Activated CD8-positive, alpha-beta memory T cell treated with anti-CD3 and anti-CD28 coated beads, Interleukin-2, amount 50 U/mL, for 24 hours (primary cell): Measurements from ENCODE around the gene SNX9.

Experiments used
- DNase-seq: peaks from one replicate; pipeline ENCODE4 v3.0.0-alpha.2; 2020; ENCODE audit errors: extremely low read depth

Gene SNX9

DNA sequence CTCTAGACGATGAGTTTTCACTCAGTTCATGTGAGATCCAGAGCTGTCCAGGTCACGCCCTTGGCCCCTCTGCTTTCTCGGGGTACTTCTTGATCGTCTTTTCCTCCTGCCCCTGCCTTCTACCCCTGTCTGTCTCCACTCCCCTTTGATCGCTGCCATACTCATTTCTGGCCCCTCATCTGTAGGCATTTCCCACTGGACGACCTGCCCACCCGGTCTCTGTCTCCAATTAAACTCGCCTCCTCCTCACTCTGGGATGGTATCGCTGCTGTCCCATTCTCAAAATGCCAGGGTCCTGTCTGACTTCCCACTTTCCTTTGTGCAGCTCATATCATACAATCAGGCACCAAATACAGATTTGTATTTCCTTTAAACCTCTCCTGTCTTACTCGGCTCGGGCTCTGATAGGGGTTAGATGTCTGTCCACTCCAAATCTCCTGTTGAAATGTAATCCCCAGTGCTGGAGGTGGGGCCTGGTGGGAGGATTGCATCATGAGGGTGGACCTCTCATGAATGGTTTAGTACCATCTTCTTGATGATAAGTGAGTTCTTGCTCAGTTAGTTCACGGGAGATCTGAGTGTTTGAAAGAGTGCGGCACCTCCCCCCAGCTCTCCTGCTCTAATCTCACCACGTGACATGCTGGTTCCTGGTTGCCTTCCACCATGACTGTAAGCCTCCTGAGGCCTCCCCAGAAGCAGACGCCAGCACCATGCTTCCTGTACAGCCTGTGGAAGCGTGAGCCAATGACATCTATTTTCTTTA is 155.2 kb downstream of the SNX9 start:
- no peak for DNase-seq

DNA sequence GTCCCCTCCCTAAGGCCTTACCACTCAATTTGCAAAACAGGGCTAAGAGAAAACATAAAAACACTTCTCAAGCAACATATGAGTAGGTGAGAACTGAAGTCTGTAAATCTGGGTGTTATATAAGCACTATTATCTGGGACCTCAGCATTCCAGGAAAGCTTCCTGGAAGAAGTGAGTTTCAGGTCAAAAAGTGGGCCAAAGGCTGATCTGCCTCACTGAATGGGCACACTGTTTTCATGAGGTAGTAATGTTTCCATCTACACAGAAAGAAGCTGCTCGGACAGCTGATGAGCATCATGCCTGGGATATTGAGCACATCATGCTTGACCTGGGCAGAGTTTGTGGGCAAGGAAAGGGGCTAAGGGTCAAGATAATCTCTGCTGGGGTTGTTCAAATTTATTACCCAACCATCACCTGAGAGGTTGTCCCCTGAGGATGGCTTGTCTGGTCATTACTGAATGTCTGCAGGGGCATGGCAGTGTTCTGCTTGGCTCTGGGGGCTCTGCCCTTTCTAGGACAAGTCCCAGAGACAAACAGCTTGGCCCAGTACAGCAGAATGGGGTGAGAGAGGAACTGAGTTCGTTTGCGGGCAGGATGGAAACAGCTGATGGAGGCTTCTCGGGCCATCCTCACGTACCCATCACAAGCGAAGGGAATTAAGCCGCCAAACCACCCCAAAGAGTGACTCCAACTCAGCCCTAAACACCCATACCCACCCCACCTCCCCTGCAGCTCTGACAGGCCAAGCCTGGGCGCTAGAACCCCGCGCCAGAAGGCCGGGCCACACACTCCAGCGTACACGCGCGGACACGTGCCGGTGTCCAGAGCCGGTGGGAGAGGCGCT is 157.5 kb downstream of the SNX9 start:
- no peak for DNase-seq

DNA sequence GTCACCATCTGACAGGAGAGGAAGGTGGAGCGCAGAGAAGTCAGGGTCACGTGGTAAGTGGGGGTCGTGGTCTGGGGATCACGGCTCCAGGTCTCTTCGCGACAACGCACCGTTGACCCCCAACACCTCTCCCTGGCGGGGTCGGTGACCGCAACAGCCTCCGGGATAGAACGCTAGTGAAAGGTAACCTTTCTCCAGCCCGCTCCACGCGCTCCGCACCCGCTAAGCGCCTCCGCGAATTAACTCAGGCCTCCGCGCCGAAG is 158.0 kb downstream of the SNX9 start:
- DNase-seq: no peak

DNA sequence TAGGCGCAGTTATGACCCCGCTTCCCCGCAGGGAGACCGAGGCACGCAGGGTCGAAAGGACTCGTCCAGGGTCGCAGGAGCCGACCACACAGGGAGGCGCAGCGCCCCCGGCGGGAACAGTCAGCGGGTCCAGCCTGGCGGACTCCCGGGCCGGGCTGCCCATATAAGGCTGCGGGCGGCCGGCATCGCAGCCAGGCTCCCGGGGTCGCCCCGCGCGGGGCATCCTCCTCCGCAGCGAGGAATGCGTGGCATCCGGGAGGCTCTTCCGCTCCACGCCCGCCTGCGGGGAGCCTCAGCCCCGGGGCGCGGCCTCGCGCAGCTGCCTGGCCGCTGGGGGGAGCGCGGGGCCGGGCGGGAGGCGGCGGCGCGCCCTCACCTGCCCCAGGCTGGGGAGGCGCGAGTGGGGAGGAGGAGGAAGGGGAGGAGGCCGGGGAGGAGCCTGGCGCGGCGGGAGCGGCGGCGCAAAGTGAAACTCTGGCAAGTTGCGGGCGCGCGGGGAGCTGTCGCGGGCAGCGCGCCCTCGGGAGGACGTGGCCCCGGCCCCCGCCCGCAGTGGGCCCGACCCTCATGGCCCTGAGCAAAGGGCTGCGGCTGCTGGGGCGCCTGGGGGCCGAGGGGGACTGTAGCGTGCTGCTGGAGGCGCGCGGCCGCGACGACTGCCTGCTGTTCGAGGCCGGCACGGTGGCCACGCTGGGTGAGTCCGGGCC is 158.5 kb downstream of the SNX9 start, which contains the start of gene SYNJ2:
Gene SYNJ2, plus strand, starts transcription at position 469 of the 707 bp plus-strand sequence. Its CDS starts 99 bp downstream, at position 568.
- DNase-seq: no peak

DNA sequence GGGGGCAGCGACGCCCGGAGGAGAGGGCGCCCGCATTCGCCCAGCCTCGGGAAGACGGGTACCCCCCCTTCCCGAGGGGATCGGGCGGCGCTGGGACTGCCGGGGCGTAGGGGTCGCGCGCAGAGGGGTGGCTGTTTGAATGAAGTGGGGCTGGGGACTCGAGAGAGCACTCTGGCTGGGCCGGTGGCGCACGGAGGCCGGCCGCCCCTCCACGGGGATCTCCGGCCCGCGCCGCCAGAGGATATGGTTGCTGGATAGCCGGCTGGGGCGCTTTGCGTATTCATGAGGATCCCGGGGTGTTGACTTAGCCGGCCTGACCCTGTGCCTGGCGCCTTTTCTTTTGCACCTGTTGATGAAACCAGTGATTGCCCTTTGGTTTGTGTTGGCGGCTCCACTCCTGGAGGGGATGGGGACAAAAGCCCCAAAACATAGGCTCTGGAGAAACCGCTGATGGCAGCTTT is 159.1 kb downstream of the SNX9 start:
- DNase-seq: no peak

DNA sequence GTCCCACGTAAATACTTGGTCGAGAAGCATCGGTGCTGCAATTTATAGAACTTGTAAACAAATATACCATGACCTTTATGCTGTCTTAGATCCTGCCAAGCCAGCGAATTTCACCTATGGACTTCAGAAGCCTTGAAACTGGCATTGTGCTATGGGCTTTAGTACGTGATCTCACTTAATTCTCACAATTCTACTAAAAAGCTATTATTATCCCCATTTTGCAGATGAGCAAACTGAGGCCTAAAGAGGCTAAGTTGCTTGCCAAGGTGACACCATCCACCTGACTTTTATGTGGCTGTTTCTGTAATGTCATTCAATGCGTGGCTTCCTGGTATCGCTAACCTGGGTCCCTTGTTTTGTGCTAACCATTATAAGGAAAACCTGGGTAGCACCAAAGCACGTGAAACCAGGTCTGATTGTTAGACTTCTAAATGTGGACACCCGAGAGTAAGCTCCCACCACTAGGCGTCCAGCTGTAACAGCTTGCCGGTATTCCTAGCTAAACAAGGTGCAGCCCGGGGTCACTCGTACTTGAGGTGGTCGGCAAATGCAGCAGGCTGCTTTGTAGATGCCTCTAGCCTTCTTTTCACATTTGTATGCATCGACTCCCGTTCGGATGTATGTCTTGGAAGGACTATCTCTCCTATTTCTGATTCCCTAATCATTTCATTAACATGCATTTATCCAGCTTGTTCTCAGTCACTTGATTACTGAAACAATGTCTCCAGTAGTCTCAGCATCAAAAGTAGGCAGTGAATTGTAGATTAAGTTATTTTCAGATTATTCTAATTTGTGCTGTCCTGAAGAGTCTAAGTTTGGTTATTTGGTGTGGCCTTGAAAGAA is 159.7 kb downstream of the SNX9 start:
- no peak for DNase-seq

DNA sequence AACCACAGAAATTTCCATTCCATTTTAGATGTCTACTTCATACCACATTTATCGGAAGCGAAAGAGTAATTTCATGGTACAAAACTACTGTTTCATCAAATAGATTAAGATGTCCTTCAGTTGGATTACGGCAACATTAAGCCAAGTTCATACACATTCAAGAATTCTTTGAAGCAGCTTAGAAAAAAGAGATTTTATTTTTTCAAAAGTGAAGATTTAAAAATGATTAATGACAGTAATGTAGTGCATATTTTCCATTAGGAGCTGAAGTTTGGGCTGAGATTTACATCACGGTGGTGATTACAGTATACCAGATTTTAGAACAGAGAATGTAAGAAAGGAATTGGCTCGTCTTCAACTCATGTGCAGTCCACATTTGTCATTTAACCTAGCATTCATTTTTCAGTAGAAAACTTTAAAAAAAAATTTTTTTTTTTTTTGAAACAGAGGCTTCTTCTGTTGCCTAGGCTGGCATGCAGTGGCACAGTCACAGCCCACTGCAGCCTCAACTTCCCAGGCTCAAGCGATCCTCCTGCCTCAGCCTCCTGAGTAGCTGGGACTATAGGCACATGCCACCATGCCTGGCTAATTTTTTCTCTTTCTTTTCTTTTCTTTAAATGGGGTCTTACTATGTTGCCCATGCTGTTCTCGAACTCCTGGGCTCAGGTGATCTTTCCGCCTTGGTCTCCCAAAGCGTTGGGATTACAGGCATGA is 160.5 kb downstream of the SNX9 start:
- no peak for DNase-seq

DNA sequence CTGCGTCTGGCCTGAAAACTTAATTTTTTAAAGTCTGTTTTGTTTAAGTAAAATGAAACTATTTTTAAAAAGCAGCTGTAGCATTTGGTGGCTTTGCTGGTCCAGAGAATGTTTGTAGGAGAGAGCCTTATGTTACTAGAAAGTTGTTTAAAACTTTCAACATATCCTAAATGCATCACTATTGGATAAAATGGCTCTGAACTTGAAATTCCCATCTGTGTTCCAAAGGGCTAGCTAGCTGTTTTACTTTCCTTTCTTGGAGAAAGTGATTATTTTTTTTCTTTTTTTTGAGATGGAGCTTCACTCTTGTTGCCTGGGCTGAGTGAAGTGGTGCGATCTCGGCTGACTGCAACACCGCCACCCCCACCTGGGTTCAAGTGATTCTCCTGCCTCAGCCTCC is 161.1 kb downstream of the SNX9 start:
- DNase-seq: no peak

DNA sequence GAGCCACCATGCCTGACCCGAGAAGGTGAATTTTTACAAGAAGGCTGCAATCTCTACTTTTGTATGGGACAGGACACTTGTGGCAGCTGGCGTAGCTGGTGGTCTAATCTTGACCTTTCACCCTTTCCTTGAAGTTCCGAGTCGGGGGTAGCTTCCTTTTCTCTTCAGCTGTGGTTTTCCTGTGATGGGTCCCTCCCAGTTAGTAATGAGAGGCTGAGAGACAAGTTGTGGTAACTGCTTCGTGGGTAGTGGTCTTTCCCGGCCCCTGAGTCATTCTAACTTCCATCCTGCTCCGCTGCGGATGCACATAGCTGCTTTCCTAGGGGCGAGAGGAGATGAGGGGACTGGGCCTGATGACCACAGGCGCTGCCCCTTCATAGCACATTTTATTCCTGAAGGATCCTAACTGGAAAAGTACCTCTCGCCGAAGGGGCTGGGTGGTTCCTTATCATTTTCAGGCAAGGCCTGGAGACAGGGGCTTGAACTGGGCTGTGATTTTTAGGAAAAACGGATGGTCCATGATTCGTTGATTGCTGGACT is 161.7 kb downstream of the SNX9 start:
- DNase-seq: no peak

DNA sequence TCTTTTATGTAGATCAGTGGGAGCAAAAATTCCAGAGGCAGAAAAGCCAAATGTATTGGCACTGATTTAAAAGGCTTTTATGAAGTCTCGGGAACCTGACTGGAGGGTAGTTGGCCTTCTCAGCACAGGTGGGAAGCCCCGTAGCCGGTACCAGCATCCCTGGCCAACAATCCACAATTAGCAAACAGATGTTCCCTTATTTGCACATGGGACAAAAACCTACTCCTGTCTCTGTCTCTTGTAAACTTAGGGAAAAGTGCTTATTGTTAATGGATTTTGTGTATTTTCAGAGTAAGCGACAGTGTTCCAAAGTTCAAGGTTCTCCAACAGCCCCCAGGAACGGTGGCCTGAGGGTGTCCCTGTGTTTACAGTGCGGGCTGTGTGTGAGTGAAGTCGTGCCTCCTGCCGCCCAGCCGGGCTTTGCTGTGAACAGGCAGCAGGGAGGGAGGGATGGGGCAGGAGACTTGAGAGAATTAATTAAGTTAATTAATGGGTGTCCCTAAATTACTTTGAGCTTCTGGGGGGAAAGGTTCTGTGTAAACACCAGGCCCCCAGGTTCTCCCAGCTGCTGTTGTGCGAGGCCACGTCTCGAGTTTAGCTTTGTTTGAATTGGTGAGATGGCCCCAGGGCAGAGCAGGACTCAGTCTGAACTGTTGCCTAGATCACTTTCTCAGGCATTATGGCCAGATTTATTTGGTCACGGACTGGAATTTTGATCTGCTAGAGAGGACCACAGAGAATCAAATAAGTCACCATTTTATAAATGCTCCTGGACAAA is 162.5 kb downstream of the SNX9 start:
- DNase-seq: no peak

DNA sequence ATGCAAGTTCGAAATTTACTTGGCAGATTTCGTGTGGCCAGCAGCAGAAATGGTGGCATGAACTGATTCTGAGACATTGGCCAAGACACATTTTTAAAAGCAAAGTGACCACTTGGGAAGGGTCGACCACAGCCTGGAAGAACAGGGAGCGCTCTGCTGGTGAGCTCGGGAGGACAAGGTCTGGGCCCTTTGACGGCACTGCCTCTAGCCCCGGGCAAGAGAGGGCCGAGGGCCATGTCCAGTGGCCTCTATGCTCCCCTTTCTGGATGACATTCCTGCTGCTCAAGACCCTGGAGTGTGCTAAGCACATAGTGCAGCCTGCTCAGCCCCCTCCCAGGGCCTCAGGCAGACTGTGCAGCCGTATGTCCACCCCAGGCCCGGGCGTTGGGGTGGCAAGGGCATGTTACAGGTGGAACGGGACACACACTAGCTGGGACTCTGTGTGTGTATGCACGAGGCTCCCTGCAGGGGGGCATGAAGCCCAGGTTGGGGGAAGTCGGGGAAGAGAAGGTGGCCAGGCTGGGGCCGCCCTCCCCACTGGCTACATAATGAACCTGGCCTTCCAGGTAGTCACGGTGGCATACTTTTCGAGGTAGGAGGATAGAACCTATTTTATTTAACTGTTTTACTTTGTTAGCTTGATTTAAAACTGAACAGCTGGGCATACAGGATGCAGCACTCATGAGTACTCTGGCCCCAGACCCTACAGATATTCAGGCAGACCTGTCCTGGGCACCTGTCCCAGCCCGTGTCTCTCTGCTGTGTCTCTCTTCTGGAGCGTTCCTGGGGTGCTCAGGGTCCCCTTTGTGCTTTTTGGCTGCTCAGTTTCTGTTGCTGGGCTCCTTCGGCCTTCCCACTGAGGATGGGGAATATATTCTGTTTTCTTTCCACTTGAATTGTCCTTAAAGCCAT is 165.0 kb downstream of the SNX9 start:
- no peak for DNase-seq

DNA sequence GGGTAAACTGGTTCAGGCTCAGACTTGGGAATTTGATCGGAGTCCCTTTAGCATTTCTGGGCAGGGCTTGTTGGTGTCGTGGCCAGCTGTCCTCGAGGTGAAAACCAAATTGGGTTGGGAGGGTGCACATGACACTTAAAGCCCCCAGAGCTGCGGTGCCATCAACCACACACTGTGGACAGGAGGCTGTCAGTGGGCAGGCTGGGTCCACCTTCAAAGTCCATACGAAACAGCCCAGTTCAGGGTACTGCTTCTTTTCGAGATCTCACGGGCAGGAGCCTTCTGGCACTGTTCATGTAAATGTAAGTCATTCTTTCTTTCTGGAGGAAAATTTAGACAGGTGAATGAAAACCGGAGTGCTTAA is 165.6 kb downstream of the SNX9 start:
- no peak for DNase-seq

DNA sequence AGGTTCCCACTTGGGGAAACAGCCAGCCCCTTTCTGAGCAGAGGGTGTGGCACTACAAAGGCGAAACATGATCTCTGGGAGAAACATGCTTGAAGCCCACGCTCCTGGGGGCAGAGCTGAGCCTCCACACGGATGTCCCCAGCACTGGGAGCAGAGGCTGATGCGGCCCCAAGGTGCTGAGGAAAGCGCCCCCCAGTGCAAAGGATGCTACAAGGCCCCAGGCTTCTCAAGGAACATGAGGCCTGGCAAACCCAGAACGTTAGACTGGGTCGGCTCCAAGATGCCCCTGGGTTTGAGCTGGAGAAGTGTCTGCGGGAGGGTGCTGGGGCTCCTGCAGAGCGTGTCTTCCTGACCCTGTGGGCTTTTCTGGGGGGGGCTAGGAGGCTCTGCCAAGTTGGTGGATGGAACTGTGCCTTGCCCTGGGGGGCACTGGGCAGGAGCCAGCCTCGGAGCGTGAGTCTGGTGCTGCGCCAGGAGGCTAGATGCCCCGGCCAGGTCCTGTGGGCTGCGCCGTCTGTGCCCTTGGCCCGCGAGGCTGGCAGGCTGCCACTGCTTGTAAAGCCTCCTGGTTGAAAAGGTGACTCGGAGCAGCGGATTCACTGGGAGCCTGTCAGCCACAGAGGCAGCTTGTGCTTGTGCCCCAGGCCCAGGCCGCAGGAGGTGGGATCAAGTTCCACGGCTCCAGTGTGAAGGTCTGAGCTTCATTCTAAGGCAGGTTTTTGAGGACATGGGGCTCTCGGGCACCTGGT is 166.7 kb downstream of the SNX9 start:
- no peak for DNase-seq

DNA sequence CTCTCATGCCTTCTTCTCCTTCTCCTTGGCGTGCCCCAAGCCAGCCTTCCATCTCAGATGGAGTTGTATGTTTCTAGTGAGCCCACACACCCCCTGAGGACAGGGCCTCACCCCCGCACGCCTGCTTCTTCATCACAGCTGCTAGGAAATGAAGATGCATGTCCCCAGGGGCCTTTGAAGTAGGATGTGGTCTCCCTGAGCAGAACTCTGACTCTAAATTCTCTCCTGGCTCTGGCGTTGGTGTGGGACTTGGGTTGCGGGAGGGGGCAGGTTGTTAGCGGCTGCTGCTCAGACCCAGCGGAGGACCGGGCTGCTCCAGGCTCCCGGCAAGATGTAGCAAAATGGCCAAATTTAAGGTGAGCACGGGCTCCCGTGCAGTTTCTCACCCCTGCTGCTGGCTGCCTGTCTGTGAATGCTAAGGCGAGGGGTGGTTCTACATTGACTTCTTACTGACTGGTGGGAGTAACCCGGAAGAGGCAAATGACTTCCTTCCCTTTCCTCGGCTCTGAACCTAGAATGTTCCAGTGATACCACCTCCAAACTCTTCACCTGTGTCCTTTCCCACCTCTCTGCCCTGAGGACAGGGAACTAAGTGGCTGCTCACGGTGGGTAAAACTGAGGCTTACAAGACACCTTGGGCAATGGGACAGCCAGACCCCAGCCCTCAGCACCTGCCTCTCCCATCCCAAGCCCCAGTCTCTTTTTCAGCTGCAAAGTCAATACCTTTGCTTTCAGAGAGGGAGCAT is 167.4 kb downstream of the SNX9 start:
- no peak for DNase-seq

DNA sequence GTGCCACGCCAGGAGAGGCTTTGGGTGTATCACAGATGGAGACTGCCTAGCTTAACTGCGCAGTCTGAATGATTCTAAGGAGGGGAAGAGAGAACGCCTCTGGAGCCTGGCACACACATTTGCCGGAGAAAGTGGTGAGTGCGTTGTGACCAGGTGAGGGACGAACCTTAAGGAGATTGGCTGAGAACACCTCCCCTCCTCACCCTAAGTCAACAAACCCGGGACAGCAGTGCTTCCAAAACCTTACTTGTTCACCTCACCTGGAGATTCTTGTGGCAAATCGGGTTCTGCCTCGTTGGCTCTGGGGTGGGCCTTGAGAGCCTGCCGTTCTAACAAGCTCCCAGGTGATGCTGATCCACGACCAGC is 168.0 kb downstream of the SNX9 start:
- DNase-seq: no peak

DNA sequence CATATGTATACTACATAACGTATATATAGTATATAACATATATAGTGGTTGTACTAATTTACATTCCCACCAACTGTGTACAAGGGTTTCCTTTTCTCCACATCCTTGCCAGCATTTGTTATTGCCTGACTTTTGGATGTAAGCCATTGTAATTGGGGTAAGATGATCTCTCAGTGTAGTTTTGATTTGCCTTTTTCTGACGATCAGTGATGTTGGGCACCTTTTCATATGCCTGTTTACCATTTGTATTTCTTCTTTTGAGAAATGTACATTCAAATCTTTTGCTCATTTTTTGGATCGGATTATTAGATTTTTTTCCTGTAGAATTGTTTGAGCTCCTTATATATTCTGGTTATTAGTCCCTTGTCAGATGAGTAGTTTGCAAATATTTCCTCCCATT is 170.0 kb downstream of the SNX9 start:
- DNase-seq: no peak

DNA sequence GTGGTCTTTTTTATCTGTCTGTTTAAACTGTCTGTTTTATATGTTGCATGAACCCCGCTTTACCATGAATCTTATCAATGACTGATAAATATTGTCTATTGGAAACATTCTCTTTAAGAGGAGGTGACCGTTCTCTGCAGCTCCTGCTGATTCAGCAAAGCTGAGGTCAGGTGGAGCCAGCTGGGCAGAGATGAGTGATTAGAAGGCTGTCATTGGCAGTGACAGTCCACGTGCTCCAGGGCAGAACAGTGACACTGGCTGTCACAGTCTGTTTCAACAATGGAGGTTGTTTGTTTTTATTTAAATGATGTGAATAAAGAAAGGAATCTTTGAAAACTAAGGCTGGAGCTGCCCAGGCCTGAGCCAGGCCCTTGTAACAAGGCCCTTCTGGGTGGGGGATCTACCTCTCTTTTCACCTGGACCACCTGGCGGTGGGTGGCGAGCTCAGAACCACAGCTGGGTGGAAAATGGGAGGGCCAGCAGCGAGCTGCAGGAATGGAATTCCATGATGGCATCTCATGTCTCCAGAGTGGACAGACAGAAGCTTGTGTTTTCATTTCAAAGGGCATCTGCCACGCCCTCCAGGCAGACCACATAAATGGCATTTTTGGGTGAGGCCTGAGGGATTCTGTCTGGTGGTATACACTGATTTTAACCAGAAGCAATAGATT is 171.2 kb downstream of the SNX9 start:
- no peak for DNase-seq
